H54 (cell line): ENCODE measurements around the gene RNF187.
"Not testable (repeated sequence)": the region's sequence is repeated elsewhere in the genome, so short reads cannot be mapped to it uniquely, and the experiment has no call there.

Experiments used
- DNase-seq: peaks from one replicate; pipeline ENCODE4 v3.0.0; 2011; ENCODE audit warnings: low spot score, mixed read lengths; ENCODE audit not compliant: insufficient read length
- FAIRE-seq: peaks from 3 replicates; lab custom pipeline; 2011; peaks lifted over from hg19 to GRCh38; lab: Jason Lieb, UNC
- POLR2A ChIP-seq: IDR thresholded peaks from 2 replicates; pipeline ENCODE4 v1.6.1; 2011; ENCODE audit warnings: low read depth, mild to moderate bottlenecking, low read length

Gene RNF187

GRCh38 chr1:228465141-228465540 is 22.0 kb upstream of the RNF187 start:
- DNase-seq (no peak), FAIRE-seq (no peak)
- TF ChIP-seq POLR2A = no peak

- no peak for TF ChIP-seq POLR2A
- no peak for FAIRE-seq
These were observed 21.5 kb upstream of the RNF187 start for GRCh38 chr1:228465571-228466146.

GRCh38 chr1:228468188-228468587 is 19.0 kb upstream of the RNF187 start:
- FAIRE-seq, DNase-seq: not testable (repeated sequence)

More at GRCh38 chr1:228465571-228466146, 21.5 kb upstream of the RNF187 start:
- DNase-seq = no peak

GRCh38 chr1:228469413-228470162 is 17.6 kb upstream of the RNF187 start:
- FAIRE-seq (no peak), DNase-seq (no peak)
- no peak for TF ChIP-seq POLR2A

GRCh38 chr1:228471154-228471761 is 15.9 kb upstream of the RNF187 start:
- no peak for TF ChIP-seq POLR2A
- DNase-seq = no peak
- no peak for FAIRE-seq

- DNase-seq = peak; percentile 55
- TF ChIP-seq POLR2A = no peak
- FAIRE-seq = no peak
These were observed 15.3 kb upstream of the RNF187 start for GRCh38 chr1:228471762-228472398.

- FAIRE-seq (no peak), DNase-seq (no peak)
- no peak for TF ChIP-seq POLR2A
These were observed 14.5 kb upstream of the RNF187 start for GRCh38 chr1:228472655-228473054.

GRCh38 chr1:228474507-228474906 is 12.7 kb upstream of the RNF187 start:
- FAIRE-seq = no peak
- TF ChIP-seq POLR2A = no peak
- DNase-seq = no peak

- FAIRE-seq (no peak), DNase-seq (no peak)
- TF ChIP-seq POLR2A = no peak
These were observed 11.4 kb upstream of the RNF187 start for GRCh38 chr1:228475812-228476211.

- TF ChIP-seq POLR2A = no peak
- no peak for FAIRE-seq
- DNase-seq = no peak
These were observed 9.9 kb upstream of the RNF187 start for GRCh38 chr1:228477263-228477662.

- no peak for DNase-seq
- TF ChIP-seq POLR2A = no peak
- FAIRE-seq = no peak
These were observed 8.9 kb upstream of the RNF187 start for GRCh38 chr1:228478326-228478725.

GRCh38 chr1:228478912-228479711 is 8.1 kb upstream of the RNF187 start:
- DNase-seq (no peak), FAIRE-seq (no peak)
- TF ChIP-seq POLR2A = no peak

- DNase-seq = no peak
- no peak for TF ChIP-seq POLR2A
- FAIRE-seq = no peak
These were observed 3.4 kb upstream of the RNF187 start for GRCh38 chr1:228483789-228484188.

GRCh38 chr1:228486596-228487335 is 416 bp upstream of the RNF187 start:
- TF ChIP-seq POLR2A = peak; percentile 72
- FAIRE-seq (no peak), DNase-seq (peak; percentile 72)
